CD4-positive, alpha-beta T cell treated with Interleukin-12 subunit alpha and Interleukin-12 subunit beta, for 1 hour (primary cell): ENCODE measurements around the gene PRIMA1.

Source experiments
- DNase-seq: peaks from one replicate; pipeline ENCODE4 v3.0.0-alpha.2; 2020

PRIMA1 gene

DNA sequence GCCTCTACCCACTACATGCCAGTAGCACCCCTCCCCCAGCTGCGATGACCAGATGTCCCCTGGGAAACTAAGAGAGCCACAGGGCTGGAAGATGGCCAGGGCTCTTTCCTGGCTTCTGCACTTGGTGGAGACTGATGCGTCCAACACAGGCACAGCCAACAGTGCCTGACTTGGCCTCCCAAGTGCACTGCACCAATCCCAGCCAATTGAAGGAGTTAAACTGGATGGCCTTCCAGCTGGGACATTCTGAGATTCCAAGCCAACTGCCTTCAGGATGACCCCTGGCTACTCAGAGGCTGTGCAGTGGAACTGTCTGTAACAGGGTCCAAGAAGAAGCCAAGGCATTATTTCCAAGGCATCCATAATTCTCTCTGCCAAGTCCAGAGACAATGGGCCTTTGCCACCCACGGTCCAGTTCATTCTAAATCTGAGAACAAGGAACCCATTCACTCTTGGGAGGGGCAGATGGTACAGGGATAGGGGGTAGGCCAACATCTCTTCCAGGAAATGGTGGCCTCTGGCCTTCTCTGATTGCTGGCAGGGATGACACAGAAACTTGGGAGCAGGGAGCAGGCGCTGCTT, 35.2 kb downstream of the PRIMA1 start:
- DNase-seq, result no peak

DNA sequence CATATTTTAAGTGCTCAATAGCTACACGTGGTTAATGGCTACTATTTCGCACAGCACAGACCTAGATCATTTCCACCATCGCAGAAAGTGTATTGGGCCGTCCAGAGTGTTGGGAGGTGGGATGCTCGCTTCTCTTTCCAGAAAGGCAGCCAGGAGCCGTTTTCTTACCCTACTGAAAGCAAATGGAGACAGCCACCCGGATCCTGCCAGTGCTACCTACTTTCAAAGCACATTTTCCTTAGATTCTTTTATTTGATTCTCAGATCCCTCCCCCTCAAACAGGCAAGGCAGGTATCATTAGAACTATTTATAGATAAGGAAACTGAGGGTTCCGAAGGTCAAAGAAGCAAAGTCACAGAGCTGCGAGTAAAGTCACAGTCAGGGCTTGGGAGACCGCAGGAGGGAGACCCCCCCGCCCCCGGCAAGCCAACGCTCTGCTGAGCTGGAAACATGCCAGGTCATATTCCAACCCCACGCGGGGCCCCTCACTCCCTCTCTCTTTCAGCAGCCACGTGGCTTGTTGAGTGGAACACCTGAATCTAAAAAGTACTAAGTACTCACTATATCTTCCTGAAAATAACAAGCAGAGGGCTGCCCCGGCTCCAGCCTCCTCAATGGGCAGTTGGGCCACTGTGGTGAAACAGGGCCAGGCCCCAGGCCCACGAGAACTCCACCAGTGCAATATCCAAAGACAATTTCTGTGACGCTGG, 36.2 kb downstream of the PRIMA1 start:
- no peak for DNase-seq

DNA sequence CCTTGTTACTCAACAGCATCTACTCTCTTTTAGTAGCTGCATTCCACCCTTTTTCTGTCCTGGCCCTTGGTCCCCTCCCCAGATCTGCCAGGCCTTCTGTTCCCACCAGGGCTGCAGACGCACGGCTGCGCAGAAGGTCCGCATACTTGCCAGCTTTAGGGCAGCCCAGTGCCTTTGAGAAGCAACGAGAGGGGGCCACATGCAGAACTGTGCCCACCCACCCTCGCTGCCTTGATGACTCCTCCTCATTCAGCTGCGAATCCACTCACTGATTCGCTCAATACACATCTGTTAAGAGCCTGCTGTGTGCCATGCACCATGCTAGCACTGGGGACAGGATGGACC, 39.2 kb downstream of the PRIMA1 start:
- no peak for DNase-seq

DNA sequence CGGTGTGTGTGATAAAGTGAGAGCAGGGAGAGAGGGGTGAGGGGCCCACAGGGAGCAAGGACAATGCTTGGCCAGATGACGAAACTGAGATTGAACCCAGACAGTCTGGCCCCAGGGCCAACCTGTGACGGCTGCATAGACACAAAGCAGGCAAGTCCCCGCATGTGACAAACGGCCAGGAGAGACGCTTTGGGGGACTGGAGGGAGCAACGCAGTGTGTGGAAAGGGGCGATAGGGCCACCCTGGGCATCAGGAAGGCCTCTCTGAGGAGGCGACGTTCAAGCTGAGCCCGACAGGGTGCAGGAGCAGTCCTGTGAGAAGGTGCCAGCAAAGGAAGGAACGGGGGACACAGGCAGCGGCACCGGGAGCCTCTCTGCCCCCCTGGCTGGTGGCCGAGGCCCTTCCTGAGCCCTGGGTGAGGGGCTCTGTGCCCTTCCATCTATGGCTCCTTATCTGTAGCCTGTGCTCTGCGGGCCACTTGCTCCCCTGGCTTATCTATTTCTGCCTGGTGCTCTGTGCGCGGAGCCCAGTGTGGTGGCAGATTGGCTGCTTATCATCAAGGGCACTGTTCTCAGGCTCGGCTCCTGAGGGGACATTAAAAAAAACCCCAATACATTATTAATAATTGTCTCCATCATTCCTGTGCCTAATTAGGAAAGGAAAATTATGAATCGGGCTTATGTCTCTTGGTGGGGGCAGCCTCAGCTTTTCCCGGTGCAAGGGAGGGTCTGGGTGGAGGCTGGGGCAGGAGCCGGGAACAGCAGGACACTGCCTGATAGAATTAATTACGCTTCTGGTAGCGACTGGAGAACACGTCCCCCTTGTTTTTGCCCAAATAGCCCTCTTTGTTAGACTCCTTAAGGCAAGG, 39.8 kb downstream of the PRIMA1 start:
- DNase-seq, result no peak

DNA sequence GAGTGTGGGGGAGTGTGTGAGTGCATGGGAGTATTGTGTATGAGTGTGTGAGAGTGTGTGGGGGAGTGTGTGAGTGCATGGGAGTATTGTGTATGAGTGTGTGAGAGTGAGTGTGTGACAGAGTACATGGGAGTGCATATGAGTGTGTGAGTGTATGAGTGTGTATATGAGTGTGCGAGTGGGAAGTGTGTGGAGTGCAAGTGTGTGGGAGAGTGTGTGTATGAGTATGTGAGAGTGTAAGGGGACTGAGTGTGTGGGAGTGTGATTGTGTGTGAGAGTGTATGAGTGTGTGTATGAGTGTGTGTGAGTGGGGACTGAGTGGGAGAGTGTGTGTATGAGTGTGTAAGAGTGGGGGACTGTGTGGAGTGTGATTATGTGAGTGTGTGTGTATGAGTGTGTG, 40.7 kb downstream of the PRIMA1 start:
- no peak for DNase-seq

DNA sequence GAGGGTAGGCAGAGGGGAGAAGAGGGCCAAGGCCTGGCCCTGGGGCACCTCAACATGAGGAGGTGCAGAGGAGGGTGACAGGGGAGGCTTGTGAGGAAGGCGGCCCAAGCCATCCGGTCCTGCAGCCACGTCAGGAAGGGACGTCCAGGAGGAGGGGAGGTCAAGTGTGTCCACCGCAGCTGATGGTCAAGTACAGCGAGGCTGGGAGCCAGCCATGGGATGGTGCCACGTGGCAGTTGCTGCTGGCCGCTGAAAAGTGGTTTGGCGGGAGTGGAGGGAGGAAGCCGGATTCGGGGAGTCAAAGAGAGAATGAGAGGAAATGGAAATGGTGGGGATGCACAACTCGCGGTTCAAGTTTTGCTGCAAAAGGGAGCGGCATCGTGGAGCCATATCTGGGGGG, 41.2 kb downstream of the PRIMA1 start:
- DNase-seq, result no peak

DNA sequence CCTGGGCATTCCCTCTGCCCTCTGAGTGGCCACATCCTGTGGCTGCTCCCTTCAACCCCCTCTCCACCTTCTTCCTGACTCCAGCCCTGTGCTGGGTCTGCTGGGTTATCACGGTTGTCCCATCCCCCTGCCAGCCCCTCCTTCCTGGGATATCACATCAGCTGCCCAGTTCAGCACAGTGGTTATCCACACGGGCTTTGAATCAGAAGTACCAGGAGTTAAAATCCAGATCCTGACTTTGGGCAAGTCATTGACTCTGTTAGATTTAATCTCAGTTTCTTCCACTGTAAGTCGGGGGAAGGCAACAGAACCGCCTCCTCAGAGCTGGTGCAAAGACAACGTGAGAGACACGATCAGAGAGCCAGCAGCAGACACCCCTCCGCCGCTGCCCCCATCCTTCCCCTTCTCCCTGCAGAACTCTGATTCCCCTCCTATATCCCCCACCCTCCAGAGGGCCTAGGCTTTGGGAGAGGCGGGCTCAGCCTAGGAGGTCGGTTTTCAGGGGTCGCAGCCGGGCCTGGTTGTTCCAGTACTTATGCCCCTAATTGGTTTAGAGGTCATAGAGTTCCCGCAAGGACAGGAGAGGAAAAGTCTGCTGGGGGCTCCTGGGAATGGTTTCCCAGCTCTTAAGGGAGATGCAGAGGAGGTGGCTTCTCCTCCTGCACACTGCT, 42.5 kb downstream of the PRIMA1 start:
- DNase-seq, result no peak

DNA sequence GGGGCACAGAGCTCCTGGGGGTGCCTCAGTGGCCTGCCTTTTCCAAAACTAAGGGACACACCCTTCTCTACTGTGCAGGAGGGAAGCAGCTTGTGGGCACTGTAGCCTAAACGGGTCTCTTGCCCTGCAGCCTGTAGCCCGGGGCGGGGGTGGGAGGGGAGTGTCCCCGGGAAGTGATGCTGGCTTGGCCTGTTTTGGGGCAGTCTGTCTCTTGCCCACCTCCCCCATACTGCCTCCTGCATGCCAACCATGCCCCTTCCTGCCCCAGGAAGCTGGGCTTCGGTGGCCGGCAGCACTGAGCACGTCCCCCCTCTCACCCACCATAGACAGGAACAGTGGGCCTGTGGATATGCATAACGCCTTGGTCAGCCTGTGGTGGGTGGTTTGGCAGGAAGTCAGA, 43.4 kb downstream of the PRIMA1 start:
- no peak for DNase-seq

DNA sequence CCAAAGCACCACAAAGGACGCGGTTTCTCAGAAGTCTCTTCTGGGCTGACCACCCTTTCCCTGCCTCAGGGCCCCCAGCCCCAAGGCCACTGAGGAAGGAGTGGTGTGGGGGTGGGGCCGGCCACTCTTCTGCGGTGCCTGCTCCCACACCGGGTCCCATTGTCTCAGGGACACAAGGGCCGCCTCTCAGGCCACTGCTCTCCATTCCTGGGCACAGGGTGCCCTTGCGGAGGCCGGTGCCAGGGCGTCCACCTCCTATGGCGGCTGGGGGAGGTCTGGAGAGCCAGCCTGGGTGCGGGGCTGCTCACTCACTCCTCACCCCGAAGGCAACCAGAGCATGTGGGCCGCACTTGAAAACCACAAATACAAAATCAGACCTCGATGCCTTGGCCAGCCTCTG, 44.1 kb downstream of the PRIMA1 start:
- DNase-seq, result no peak

DNA sequence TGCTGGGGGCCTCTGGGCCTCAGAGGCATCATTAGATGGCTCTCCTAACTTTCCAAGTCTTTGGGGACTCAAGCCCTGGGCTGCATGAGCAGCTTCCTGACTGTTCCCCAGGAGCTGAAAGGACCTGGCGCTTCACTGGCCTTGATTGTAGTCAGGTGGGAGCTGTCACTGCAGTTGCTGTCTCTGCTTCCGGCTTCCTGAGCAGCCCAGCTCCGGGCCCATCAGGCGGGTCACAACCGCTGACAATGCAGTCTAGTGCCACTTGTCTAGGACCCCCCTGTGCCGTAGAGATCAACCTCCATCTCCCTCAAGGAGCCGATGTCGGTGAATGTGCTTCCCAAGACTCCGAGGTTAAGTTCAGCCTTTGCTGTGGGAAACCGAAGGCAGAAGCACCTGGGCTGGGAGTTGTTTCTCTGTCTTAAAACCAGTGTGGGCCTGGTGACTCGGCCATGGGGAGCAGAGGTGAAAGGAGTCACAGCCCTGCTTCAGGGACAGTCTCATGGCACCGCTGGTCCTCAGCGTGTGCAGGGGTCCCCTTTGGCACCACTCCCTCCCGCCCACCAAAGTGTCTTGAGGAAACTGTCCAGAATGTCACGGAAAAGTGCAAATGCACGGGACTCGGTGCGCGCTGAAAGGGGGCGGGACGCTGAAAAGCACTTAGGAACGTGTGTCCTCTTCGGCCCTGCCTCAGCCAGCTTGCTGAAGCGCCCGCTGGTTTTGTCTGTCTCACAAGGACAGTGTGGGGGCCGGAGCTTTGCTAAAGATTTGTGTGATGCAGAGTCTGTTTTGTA, 44.8 kb downstream of the PRIMA1 start:
- no peak for DNase-seq

DNA sequence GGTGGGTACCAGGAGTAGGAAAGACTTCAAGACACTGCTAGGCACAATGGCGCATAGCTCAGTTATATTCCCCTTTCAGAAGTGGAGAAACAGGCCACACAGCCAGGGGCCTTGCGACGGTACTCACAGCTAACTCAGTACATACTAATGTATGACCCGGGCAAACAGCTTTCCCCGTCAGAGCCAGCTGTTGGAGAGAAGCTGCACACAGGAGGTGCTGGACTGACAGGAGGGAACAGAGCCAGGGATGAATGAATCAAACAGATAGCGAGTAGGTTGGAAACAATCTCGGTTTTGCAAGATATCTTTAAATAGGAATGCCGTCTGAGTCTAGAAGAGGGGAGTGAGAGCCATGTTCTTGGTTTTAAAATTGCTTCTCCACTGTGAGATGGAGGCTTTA, 45.5 kb downstream of the PRIMA1 start:
- DNase-seq, result no peak

DNA sequence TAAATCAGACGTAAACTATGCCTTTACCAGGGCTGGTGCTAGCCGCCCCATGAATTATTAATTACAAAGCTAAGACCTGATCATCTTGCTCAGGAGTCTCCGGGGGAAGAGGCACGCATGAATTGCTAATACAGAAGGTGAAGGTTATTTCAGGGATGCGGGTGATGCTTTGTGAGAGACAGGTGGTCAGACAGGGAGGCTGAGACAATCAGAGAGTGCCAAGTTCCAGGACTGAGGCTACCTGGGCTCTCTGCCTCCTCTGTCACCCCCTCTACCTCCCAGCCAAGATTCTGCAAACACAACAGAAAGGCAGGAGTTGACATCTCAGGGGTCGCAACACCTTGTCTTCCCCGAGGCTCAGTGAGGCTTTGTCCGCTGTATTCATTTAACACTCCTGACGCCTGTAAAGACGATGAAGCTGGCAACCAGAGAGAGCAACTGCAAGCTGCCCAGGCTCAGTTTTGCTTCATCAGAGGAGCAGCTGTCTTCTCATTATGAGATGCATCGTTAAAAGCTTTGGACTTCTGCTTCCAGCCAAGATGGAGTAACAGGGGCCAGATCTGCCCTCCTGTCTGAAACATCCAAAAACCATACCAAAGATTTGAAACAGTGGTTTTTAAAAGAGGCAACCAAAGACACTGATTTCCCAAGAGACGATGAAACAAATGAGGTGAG, 46.6 kb downstream of the PRIMA1 start:
- DNase-seq, result no peak

DNA sequence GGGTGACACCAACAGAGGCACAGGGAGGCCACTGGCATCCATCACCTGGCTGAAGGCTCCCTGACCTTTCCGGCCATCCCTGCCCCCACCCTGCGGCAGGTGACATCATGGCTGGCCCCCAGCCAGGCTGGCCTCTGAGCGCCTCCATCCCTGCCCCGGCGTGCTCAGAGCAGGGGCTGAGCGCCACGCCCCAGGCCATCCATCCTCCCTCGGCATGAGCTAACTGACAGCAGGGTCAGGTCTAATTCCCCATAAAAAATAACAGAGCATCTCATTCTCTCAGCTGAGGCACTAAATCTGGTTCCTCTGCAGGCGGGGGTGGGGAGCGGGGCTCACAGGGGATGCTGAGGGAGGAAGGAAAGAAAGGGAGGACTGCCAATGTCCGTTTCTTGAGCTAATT, 50.7 kb downstream of the PRIMA1 start:
- DNase-seq, result no peak

DNA sequence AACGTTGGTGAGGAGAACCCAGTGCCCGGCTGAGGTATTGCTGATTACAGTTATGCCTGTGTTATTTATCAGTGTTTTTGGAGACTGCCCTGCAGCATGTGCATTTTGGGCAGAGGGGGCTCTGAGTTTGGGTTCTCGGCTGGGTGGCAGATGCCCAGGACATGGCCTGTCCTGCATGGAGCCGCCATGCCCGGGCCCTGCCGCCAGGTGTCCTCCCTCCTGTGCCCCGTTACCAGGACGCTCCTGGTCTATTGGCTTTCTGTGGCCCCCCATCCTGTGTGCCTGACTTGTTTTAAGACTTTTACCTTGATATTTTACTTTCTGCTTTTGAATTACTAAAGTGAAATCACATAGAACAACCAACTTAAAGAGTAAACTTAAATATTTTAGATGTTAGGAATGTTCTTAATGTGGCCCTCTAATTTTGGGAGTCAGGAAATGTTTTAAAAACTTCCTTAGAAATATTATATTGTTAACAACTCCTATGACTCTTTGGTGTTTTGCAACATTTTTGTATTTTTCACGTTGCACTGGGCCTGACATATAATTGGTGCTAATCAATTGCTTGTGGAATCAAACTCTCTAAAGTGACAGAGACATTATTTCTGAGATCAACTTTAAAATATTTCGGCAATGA, 51.8 kb downstream of the PRIMA1 start:
- DNase-seq, result no peak

DNA sequence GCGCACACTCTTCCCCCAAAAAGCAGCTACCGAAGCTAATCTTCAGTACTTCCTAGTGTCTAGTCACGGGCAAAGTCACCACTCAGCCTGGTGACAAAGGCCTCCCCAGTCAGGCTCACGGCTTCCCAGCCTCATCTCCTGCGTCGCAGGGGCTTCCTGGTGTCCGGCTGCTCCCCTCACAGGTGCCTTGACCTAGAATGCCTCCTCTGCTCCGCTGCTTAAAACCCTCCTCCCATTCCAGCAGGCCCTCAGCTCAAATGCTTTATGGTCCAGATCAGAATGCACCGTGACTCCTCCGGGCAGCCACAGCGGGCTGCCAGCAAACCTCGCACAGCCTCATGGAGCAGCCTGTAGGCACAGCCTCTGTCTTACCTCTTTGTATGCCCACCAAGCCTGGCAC, 53.1 kb downstream of the PRIMA1 start:
- DNase-seq, result no peak

DNA sequence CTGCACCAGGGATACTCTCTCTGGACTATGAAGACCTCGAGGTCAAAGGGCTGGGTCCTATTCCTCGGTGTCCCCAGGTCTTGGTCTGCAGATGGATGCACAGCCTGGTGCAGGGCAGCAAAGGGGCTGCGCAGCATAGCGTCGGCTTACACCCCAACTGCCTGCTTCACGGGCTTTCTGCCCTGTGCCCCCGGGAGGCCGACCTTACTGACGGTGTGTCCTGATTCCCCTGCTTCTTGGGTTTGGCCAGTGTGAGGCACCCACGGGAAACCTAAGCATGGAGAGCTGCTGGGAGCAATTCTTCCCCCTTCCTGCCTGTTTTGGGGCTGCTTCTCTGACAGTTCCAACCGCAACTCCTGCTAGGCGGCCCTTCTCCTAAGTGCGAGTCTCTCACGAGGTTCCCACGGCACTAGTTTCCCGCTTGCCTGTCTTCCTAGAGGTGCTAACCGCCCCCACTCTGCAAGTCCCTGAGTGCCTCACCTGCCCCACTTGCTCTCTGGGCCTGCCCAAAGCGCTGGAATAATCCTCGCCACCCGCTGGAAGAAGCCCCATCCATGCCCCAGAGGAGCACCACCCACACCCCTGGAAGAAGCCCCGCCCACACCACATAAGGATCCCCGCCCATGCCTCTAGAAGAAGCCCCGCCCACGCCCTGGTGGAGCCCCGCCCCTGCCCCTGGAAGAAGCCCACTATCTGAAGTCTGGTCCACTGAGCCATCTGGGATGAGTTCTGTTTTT, 54.0 kb downstream of the PRIMA1 start:
- no peak for DNase-seq

DNA sequence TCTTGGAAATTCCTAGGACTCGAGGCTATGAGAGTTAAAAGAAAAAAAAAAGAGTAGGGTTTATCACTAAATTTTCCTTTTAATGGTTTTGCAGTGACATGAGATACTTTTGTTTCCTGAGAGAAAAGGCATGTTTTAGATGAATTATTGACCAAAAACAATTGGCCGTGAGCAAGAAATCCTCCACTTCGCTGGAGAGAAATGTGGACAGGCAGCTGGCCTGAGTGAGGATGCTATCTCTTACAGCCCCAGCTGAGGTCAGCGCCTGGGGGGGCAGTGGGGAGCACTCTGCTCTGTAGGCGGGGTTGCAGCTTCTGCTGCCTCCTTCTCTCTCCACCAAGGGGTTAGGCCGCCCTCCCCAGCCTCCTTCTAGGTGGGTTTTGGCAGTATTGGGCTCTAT, 54.7 kb downstream of the PRIMA1 start:
- DNase-seq, result no peak

DNA sequence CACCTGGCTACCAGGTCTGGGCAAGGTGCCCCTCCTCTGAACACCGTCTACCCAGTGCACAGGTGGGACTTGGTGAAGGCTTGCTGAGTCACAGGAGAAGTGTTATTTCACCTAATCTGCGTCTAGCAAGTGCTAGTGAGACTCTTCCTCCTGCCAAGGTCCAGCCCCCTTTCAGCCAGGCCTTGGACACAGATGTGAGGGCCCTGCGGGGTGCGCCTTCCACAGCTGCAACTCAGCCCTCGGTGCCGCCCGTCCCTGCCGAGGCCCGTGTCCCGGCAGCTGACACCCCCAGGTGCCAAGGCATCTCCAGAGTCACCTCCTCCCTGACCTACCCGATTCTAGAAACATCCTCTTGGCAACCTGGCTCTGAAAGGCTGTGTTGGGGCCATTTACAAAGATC, 55.1 kb downstream of the PRIMA1 start:
- DNase-seq, result no peak

DNA sequence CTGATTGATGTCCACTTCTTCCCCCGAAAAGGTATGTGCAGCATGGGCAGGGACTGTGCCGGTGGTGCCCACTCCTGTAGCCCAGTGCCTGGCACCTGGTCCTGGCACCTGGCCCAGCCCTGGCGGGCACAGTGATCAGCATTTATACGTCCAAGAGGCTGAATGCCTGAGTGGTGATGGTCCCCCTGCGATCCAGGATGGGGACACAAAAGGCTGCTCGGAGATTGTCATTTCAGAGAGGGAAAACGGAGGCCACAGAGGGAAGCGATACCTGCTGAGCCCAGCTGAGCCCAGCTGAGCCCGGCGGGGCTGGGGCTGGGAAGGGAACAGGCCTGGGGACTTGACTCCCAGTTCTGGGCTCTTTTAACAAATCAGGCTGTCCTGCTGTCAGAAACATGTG, 55.8 kb downstream of the PRIMA1 start:
- no peak for DNase-seq

DNA sequence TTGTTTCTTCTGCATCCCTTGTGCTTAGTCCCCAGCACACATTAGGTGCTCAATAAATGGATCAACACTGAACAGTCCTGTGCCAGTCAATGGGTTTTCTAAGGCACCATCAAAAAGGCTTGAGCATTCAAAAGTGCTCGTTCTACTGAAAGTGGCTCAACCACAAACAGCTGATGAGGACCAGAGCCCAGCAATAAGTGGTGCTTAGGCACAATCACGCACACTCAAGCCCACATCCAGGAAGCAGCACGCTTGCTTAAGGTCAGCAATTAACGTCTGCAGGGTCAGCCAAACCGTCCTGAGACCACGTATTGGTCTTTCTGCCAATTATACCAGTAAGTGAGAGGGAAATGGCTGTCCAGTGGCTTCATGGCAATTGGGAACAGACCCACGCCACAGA, 56.5 kb downstream of the PRIMA1 start:
- DNase-seq, result no peak

DNA sequence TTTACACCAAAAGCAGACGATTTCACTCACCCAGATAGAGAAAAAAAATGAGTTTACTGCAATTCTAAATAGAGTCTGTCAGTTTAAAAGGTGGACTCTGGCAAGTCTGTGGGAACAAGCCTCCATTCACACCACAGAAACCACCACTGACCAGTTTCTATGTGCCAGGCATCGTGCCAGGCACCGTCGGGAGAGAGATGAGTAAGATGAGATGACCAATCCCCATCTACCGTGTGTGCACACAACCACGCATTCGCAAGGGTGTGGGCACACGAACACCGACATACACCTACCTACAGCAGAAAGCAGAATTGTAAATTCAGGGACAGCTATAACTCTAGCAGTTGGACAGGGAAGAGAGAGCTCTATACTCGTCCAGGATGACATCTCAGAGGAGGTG, 58.3 kb downstream of the PRIMA1 start:
- DNase-seq, result no peak
